Lung (tissue), 12 donors: Measurements from ENCODE around the gene NLRP5. TPM values are rescaled to one million over a fixed set of nuclear protein-coding genes. Genes with fewer than 3 reads are reported as not detected.

ENCODE experiments used
- ATAC-seq: fragments of 200-7000 bp; cut with Tn5 transposase; one replicate; pipeline ENCODE4 v1.9.1; 2020; ENCODE audit warnings: moderate number of reproducible peaks; ENCODE audit not compliant: insufficient read depth, low FRiP score
- DNase-seq, 3 donors: peaks; one replicate each; pipeline ENCODE4 v3.0.0-alpha.2; 2013 to 2017
- H3K27ac ChIP-seq, 2 donors: one replicate each; pipeline ENCODE4 v1.5.1; 2013; ENCODE audit warnings: mild to moderate bottlenecking in 2 of 2, moderate library complexity in 2 of 2, control low read depth in 1 of 2, inconsistent platforms in 1 of 2, low read depth in 1 of 2, low read length in 1 of 2
- H3K27me3 ChIP-seq, 3 donors: one replicate each; pipeline ENCODE4 v1.5.1; 2013; ENCODE audit warnings: low read length in 2 of 3; ENCODE audit not compliant: control insufficient read depth in 3 of 3, insufficient read depth in 3 of 3
- H3K36me3 ChIP-seq, 4 donors: one replicate each; pipeline ENCODE4 v1.5.1; 2013; ENCODE audit warnings: low read length in 4 of 4, mild to moderate bottlenecking in 1 of 4, moderate library complexity in 1 of 4; ENCODE audit not compliant: control insufficient read depth in 4 of 4, insufficient read depth in 4 of 4
- H3K4me1 ChIP-seq, 5 donors: one replicate each; pipeline ENCODE4 v1.5.1; 2013; ENCODE audit warnings: low read length in 5 of 5, mild to moderate bottlenecking in 2 of 5, moderate library complexity in 1 of 5; ENCODE audit not compliant: control insufficient read depth in 5 of 5, insufficient read depth in 5 of 5
- H3K4me3 ChIP-seq: one replicate; pipeline ENCODE4 v1.5.1; 2013; ENCODE audit warnings: mild to moderate bottlenecking, control low read depth, moderate library complexity
- H3K9ac ChIP-seq, 2 donors: one replicate each; pipeline ENCODE4 v1.5.1; 2013; ENCODE audit warnings: low read length in 2 of 2, control low read depth in 1 of 2; ENCODE audit not compliant: insufficient read depth in 1 of 2
- H3K9me3 ChIP-seq, 4 donors: one replicate each; pipeline ENCODE4 v1.5.1; 2013; ENCODE audit warnings: low read length in 3 of 4, mild to moderate bottlenecking in 1 of 4, moderate library complexity in 1 of 4; ENCODE audit not compliant: control insufficient read depth in 4 of 4, insufficient read depth in 3 of 4
- WGBS, 2 donors: extraction: QIAGEN DNeasy Blood & Tissue Kit; methylation state at CpG; one replicate each; pipeline ENCODE4 v1.1.7; 2013; 5-methylcytosine and 5-hydroxymethylcytosine counted together
- polyA plus RNA-seq, 2 donors: library from polyadenylated mRNA; stranded (reverse); fragments of 200-250 nt; gene quantifications; one replicate each; pipeline ENCODE4 v1.2.1, GENCODE V29; 2013
- total RNA-seq, 2 donors: library from RNA; depleted of rRNA in 1 of 2; stranded (reverse); fragments of >200 nt in 1 of 2; gene quantifications; one replicate each; pipeline ENCODE4 v1.2.1, GENCODE V29; 2014 to 2021
- TF ChIP-seq, protein P1 (sequence below): IDR thresholded peaks from 2 replicates; pipeline ENCODE4 v1.5.1; 2012; ENCODE audit warnings: mild to moderate bottlenecking; ENCODE audit errors: control extremely low read depth, extremely low read depth
- donor health status: control.
- donor health status: control.
- donor health status: Bipolar disorder and iron deficiency.
- donor health status: healthy.
- donor health status: DM: yes; HTN: yes; CAD: no.

NLRP5 gene
- total and polyA plus RNA-seq, 4 donors, result not detected

DNA sequence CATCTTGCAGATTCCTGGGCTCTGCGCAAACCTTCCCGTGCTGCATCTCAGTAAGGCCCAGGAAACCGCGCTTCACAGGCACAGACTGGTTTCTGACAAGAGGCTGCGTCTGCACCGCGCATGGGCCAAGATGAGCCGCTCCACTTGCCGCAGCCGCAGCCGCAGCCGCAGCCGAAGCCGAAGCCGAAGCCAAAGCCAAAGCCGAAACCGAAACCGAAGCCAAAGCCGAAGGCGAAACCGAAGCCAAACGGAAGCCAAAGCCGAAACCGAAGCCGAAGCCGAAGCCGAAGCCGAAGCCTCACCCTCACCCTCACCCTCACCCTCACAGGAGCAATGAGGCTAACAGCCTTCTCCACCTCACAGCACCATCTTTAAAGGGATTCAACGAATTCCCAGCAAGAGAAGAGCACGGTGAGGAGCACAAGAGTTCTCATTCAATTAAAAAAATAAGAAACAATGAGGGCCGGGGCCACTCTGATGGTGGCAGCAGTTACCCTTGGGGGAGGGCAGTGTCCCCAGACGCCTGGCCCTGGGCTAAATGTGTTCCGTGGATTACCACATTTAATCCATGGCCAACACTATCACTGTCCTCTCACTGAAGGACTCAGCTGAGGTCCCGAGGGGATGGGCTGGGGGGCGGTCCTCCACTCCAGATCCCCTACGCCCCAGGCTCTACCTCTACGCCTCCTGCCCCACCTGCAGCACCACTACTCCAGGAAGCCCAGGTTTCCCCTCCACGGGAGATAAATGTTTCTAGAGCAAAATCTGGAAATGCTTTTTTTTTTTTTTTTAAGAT is 105.4 kb downstream of the NLRP5 start:
- DNase-seq, result no peak
- no peaks in the 10 kb centered on the region for H3K27me3 ChIP-seq
- no peak overlapping the region for H3K4me3 ChIP-seq
- H3K9me3 ChIP-seq, result peaks cover 0 to 6% (median 2%) of the 10 kb centered on the region in 4 donors
- H3K36me3 ChIP-seq, result peaks cover 7 to 34% (median 12%) of the 10 kb centered on the region in 4 donors
- H3K4me1 ChIP-seq, result peaks cover 0 to 8% (median 0%) of the 10 kb centered on the region in 5 donors
- ATAC-seq, result no peak
- H3K27ac ChIP-seq, result peak overlapping the region in 1 of 2 donors; percentile 55
- no peak overlapping the region for H3K9ac ChIP-seq
- TF ChIP-seq, protein P1, sequence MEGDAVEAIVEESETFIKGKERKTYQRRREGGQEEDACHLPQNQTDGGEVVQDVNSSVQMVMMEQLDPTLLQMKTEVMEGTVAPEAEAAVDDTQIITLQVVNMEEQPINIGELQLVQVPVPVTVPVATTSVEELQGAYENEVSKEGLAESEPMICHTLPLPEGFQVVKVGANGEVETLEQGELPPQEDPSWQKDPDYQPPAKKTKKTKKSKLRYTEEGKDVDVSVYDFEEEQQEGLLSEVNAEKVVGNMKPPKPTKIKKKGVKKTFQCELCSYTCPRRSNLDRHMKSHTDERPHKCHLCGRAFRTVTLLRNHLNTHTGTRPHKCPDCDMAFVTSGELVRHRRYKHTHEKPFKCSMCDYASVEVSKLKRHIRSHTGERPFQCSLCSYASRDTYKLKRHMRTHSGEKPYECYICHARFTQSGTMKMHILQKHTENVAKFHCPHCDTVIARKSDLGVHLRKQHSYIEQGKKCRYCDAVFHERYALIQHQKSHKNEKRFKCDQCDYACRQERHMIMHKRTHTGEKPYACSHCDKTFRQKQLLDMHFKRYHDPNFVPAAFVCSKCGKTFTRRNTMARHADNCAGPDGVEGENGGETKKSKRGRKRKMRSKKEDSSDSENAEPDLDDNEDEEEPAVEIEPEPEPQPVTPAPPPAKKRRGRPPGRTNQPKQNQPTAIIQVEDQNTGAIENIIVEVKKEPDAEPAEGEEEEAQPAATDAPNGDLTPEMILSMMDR, result no peak
- 82 to 92% methylated on average over 38 of the region's 38 CpGs for WGBS, 2 donors

GRCh38 chr19:56092685-56093631 is 106.4 kb downstream of the NLRP5 start:
- H3K36me3 ChIP-seq, result peaks cover 7 to 29% (median 13%) of the 10 kb centered on the region in 4 donors

GRCh38 chr19:56094449-56094848 is 107.9 kb downstream of the NLRP5 start:
- TF ChIP-seq, protein P1, result no peak
- no peaks in the 10 kb centered on the region for H3K27me3 ChIP-seq
- no peak overlapping the region for H3K4me3 ChIP-seq
- no peak overlapping the region for H3K27ac ChIP-seq
- peaks cover 0 to 6% (median 2%) of the 10 kb centered on the region in 4 donors for H3K9me3 ChIP-seq
- H3K9ac ChIP-seq, result no peak overlapping the region
- 80 to 83% methylated on average over 9 of the region's 9 CpGs for WGBS, 2 donors
- no peak for DNase-seq
- ATAC-seq, result no peak
- peaks cover 3 to 28% (median 19%) of the 10 kb centered on the region in 4 donors for H3K36me3 ChIP-seq
- peaks cover 0 to 11% (median 0%) of the 10 kb centered on the region in 5 donors for H3K4me1 ChIP-seq

More at GRCh38 chr19:56092685-56093631, 106.4 kb downstream of the NLRP5 start:
- 96 to 98% methylated on average over 32 of the region's 32 CpGs for WGBS, 2 donors
- ATAC-seq (no peak), DNase-seq (no peak)
- Histone ChIP-seq H3K9ac (no peak overlapping the region), H3K27ac (no peak overlapping the region), H3K4me1 (peaks cover 0 to 11% (median 0%) of the 10 kb centered on the region in 5 donors), H3K4me3 (no peak overlapping the region), H3K27me3 (no peaks in the 10 kb centered on the region), H3K9me3 (peaks cover 0 to 6% (median 2%) of the 10 kb centered on the region in 4 donors)
- TF ChIP-seq, protein P1, result no peak
